H1 (cell line): ENCODE measurements around the gene MMP26. TPM values are rescaled to one million over a fixed set of nuclear protein-coding genes. Genes with fewer than 3 reads are reported as not detected.

Experiments used
- CTCF ChIA-PET: fragments of 300-600 bp; sonication (Branson Sonifier 250); formaldehyde crosslinking; loops from one replicate; lab custom pipeline; 2021; ENCODE audit not compliant: partially characterized antibody; lab: Charles Lee
- POLR2A ChIA-PET: fragments of 300-600 bp; sonication (Branson Sonifier 250); formaldehyde crosslinking; loops from one replicate; lab custom pipeline; 2021; ENCODE audit warnings: inconsistent platforms; ENCODE audit not compliant: partially characterized antibody; lab: Charles Lee
- DNase-seq, 2 experiments: peaks; one replicate each; pipeline versions ENCODE4 v3.0.0 to v3.0.0-alpha.2; 2010 to 2022; ENCODE audit warnings: low spot score in 2 of 2, low read depth in 1 of 2, mixed read lengths in 1 of 2
- FAIRE-seq: peaks from 2 replicates; lab custom pipeline; 2011; peaks lifted over from hg19 to GRCh38; lab: Jason Lieb, UNC
- H2AFZ ChIP-seq: 2 replicates; pipeline ENCODE4 v1.8.1; 2012; ENCODE audit warnings: low read length, inconsistent platforms
- H2AK5ac ChIP-seq: 2 replicates; pipeline ENCODE4 v1.6.1; 2013; ENCODE audit warnings: low read depth, low read length
- H2BK120ac ChIP-seq: replicated peaks from 2 replicates; pipeline ENCODE3; 2013; ENCODE audit warnings: low read depth, low read length, inconsistent platforms
- H2BK12ac ChIP-seq: 2 replicates; pipeline ENCODE4 v1.6.1; 2013; ENCODE audit warnings: low read depth, low read length
- H2BK15ac ChIP-seq: 2 replicates; pipeline ENCODE4 v1.6.1; 2013; ENCODE audit warnings: low read length
- H2BK20ac ChIP-seq: 2 replicates; pipeline ENCODE4 v1.6.1; 2013; ENCODE audit warnings: low read length
- H2BK5ac ChIP-seq: 2 replicates; pipeline ENCODE4 v1.6.1; 2013; ENCODE audit warnings: low read depth, low read length
- H3K14ac ChIP-seq: 2 replicates; pipeline ENCODE4 v1.6.1; 2013; ENCODE audit warnings: inconsistent platforms; ENCODE audit not compliant: insufficient read length
- H3K18ac ChIP-seq: 2 replicates; pipeline ENCODE4 v1.6.1; 2013; ENCODE audit warnings: low read length; ENCODE audit errors: extremely low read depth
- H3K23ac ChIP-seq: 2 replicates; pipeline ENCODE4 v1.6.1; 2013; ENCODE audit warnings: inconsistent platforms; ENCODE audit not compliant: insufficient read length
- H3K23me2 ChIP-seq: 2 replicates; pipeline ENCODE4 v1.6.1; 2013; ENCODE audit warnings: low read depth, low read length
- H3K27ac ChIP-seq: 2 replicates; pipeline ENCODE4 v1.6.1; 2011; ENCODE audit warnings: low read depth, low read length, inconsistent platforms
- H3K27me3 ChIP-seq, 4 experiments: replicated peaks in 1 of 4; 1 replicate in 1 of 4; 2 replicates in 3 of 4; pipeline versions ENCODE4 v1.6.1 to v1.8.1; 2011 to 2013; ENCODE audit warnings: low read length in 3 of 4, mild to moderate bottlenecking in 3 of 4, inconsistent platforms in 2 of 4, mixed read lengths in 2 of 4, moderate library complexity in 1 of 4; ENCODE audit not compliant: control insufficient read depth in 3 of 4, insufficient read depth in 3 of 4; ENCODE audit errors: extremely low read depth in 1 of 4
- H3K36me3 ChIP-seq, 4 experiments: 2 replicates each; pipeline versions ENCODE4 v1.6.1 to v1.8.1; 2011 to 2013; ENCODE audit warnings: mild to moderate bottlenecking in 4 of 4, low read length in 3 of 4, moderate library complexity in 2 of 4, control low read depth in 1 of 4, inconsistent platforms in 1 of 4; ENCODE audit not compliant: insufficient read depth in 4 of 4, control insufficient read depth in 2 of 4
- H3K4ac ChIP-seq: replicated peaks from 2 replicates; pipeline ENCODE3; 2013; ENCODE audit warnings: low read length, low read depth, mixed read lengths, inconsistent platforms; ENCODE audit not compliant: insufficient read length
- H3K4me1 ChIP-seq, 4 experiments: replicated peaks in 1 of 4; 1 replicate in 1 of 4; 2 replicates in 3 of 4; pipeline versions ENCODE4 v1.6.1 to v1.8.1; 2011 to 2013; ENCODE audit warnings: low read length in 3 of 4, inconsistent platforms in 2 of 4, mixed read lengths in 1 of 4; ENCODE audit not compliant: insufficient read depth in 4 of 4, control insufficient read depth in 3 of 4
- H3K4me2 ChIP-seq, 2 experiments: 2 replicates each; pipeline versions ENCODE4 v1.6.1 to v1.8.1; 2011 to 2013; ENCODE audit warnings: low read depth in 2 of 2, low read length in 2 of 2, control low read depth in 1 of 2, inconsistent platforms in 1 of 2, mild to moderate bottlenecking in 1 of 2; ENCODE audit not compliant: insufficient read depth in 1 of 2
- H3K4me3 ChIP-seq, 4 experiments: fragments of 200-600, 300-600 bp in 1 of 4; sonication (generic), shearing (Covaris generic), sonication (Bioruptor Twin) in 1 of 4; 2 replicates each; pipeline versions ENCODE4 v1.5.1 to v1.8.1; 2011 to 2016; ENCODE audit warnings: low read length in 4 of 4, low read depth in 3 of 4, control low read depth in 2 of 4, inconsistent platforms in 2 of 4, mild to moderate bottlenecking in 2 of 4, mixed read lengths in 1 of 4, moderate library complexity in 1 of 4; ENCODE audit not compliant: insufficient read depth in 2 of 4; ENCODE audit errors: extremely low read depth in 1 of 4
- H3K56ac ChIP-seq: replicated peaks from 2 replicates; pipeline ENCODE3; 2013; ENCODE audit warnings: low read depth, mild to moderate bottlenecking, mixed read lengths, low read length, inconsistent platforms; ENCODE audit not compliant: insufficient read length
- H3K79me1 ChIP-seq: 2 replicates; pipeline ENCODE4 v1.6.1; 2013; ENCODE audit warnings: low read depth, low read length, control low read depth
- H3K79me2 ChIP-seq, 2 experiments: 2 replicates each; pipeline versions ENCODE4 v1.6.1 to v1.8.1; 2012 to 2013; ENCODE audit warnings: low read length in 2 of 2, mild to moderate bottlenecking in 2 of 2, inconsistent platforms in 1 of 2; ENCODE audit not compliant: insufficient read depth in 2 of 2, control insufficient read depth in 1 of 2
- H3K9ac ChIP-seq, 4 experiments: replicated peaks in 1 of 4; 1 replicate in 1 of 4; 2 replicates in 3 of 4; pipeline versions ENCODE4 v1.6.1 to v1.8.1; 2011 to 2013; ENCODE audit warnings: low read depth in 3 of 4, low read length in 3 of 4, control low read depth in 2 of 4, mild to moderate bottlenecking in 2 of 4, moderate library complexity in 2 of 4, inconsistent platforms in 1 of 4; ENCODE audit errors: extremely low read depth in 1 of 4
- H3K9me3 ChIP-seq, 2 experiments: 2 replicates each; pipeline versions ENCODE4 v1.6.1 to v1.8.1; 2012 to 2013; ENCODE audit warnings: mild to moderate bottlenecking in 2 of 2, moderate library complexity in 2 of 2, control low read depth in 1 of 2, inconsistent platforms in 1 of 2, low read depth in 1 of 2, low read length in 1 of 2, mixed read lengths in 1 of 2; ENCODE audit not compliant: insufficient read depth in 2 of 2
- H4K20me1 ChIP-seq, 2 experiments: replicated peaks in 1 of 2; 2 replicates each; pipeline versions ENCODE3 to v1.8.1; 2011 to 2013; ENCODE audit warnings: inconsistent platforms in 2 of 2, low read length in 2 of 2, mild to moderate bottlenecking in 1 of 2; ENCODE audit not compliant: insufficient read depth in 2 of 2, control insufficient read depth in 1 of 2
- H4K5ac ChIP-seq: 2 replicates; pipeline ENCODE4 v1.6.1; 2013; ENCODE audit warnings: low read length, low read depth, mixed read lengths, inconsistent platforms; ENCODE audit not compliant: insufficient read length
- H4K8ac ChIP-seq: 2 replicates; pipeline ENCODE4 v1.8.0; 2013; ENCODE audit warnings: mild to moderate bottlenecking, moderate library complexity, low read length, inconsistent platforms; ENCODE audit not compliant: insufficient read depth; ENCODE audit errors: extremely low read depth
- H4K91ac ChIP-seq: replicated peaks from 2 replicates; pipeline ENCODE3; 2013; ENCODE audit warnings: low read length, mixed read lengths, inconsistent platforms; ENCODE audit not compliant: insufficient read length
- CEBPB ChIP-seq: IDR thresholded peaks from 2 replicates; pipeline ENCODE4 v1.6.1; 2012; ENCODE audit warnings: low read depth, low read length
- EGR1 ChIP-seq: IDR thresholded peaks from 2 replicates; pipeline ENCODE4 v1.6.1; 2011; ENCODE audit warnings: low read depth, low read length, borderline replicate concordance
- GABPA ChIP-seq: IDR thresholded peaks from 2 replicates; pipeline ENCODE4 v1.6.1; 2011; ENCODE audit warnings: mild to moderate bottlenecking, low read length, moderate library complexity, borderline replicate concordance; ENCODE audit not compliant: insufficient read depth
- GTF2F1 ChIP-seq: IDR thresholded peaks from 2 replicates; pipeline ENCODE4 v1.6.1; 2012; ENCODE audit warnings: low read depth, low read length, improper control_type of control experiment, borderline replicate concordance
- HDAC2 ChIP-seq, 2 experiments: fragments of 300-600 bp in 1 of 2; sonication (generic) in 1 of 2; IDR thresholded peaks; 2 replicates each; pipeline ENCODE4 v1.6.1; 2011 to 2012; ENCODE audit warnings: low read depth in 2 of 2, low read length in 2 of 2, mild to moderate bottlenecking in 2 of 2, moderate library complexity in 2 of 2, borderline replicate concordance in 1 of 2, inconsistent platforms in 1 of 2
- JUN ChIP-seq: IDR thresholded peaks from 2 replicates; pipeline ENCODE4 v1.6.1; 2011; ENCODE audit warnings: low read depth, mild to moderate bottlenecking, improper control_type of control experiment, low read length
- NANOG ChIP-seq: IDR thresholded peaks from 2 replicates; pipeline ENCODE4 v1.6.1; 2011; ENCODE audit warnings: low read length, low read depth, mild to moderate bottlenecking, inconsistent platforms; ENCODE audit not compliant: insufficient read depth, poor library complexity, severe bottlenecking
- NRF1 ChIP-seq: IDR thresholded peaks from 2 replicates; pipeline ENCODE4 v1.6.1; 2011; ENCODE audit warnings: mild to moderate bottlenecking, low read depth, low read length, improper control_type of control experiment
- RBBP5 ChIP-seq: IDR thresholded peaks from 2 replicates; pipeline ENCODE4 v1.7.1; 2012; ENCODE audit warnings: low read depth, mild to moderate bottlenecking, inconsistent platforms, low read length, moderate library complexity, borderline replicate concordance
- RNF2 ChIP-seq: fragments of 200-900, 300-1000 bp; sonication (generic); IDR thresholded peaks from 2 replicates; pipeline ENCODE4 v1.7.1; 2016; ENCODE audit warnings: borderline replicate concordance, low read depth, mild to moderate bottlenecking, antibody characterized with exemption, low read length; ENCODE audit not compliant: poor library complexity, severe bottlenecking; ENCODE audit errors: missing control alignments
- SIRT6 ChIP-seq: IDR thresholded peaks from one replicate; pipeline ENCODE4 v1.7.1; 2012; ENCODE audit warnings: low read length, inconsistent platforms
- SP4 ChIP-seq: IDR thresholded peaks from 2 replicates; pipeline ENCODE4 v1.6.1; 2012; ENCODE audit warnings: low read length, inconsistent platforms
- TBP ChIP-seq: IDR thresholded peaks from 2 replicates; pipeline ENCODE4 v1.6.1; 2011; ENCODE audit warnings: low read depth, low read length, improper control_type of control experiment
- WGBS, 2 experiments: shearing (Covaris generic) in 1 of 2; methylation state at CpG; one replicate each; pipeline versions ENCODE4 v1.1.6 to v1.1.7; 2013 to 2015; ENCODE audit warnings: low lambda C conversion rate in 2 of 2, mixed read lengths in 2 of 2, inconsistent platforms in 1 of 2, low coverage in 1 of 2, missing lambda C conversion rate in 1 of 2; ENCODE audit not compliant: insufficient replicate concordance in 2 of 2, insufficient coverage in 1 of 2, insufficient read length in 1 of 2; ENCODE audit errors: extremely low coverage in 1 of 2, missing lambda C conversion rate in 1 of 2; 5-methylcytosine and 5-hydroxymethylcytosine counted together
- polyA plus RNA-seq, 7 experiments: library from polyadenylated mRNA; depleted of rRNA in 3 of 7; stranded (reverse) in 5 of 7; unstranded in 2 of 7; fragments of >200 nt in 5 of 7; fragments of 200-250 nt in 2 of 7; gene quantifications; 1 replicate in 5 of 7; 2 replicates in 1 of 7; 4 replicates in 1 of 7; pipeline versions ENCODE4 v1.2.1 to v1.2.3, GENCODE V29; 2011 to 2013; ENCODE audit warnings: missing spikeins in 2 of 7, mixed read lengths in 2 of 7
- total RNA-seq: library from RNA; stranded (reverse); fragmentation: NEBNext Ultra II Directional; extraction: Animal tissue kit (Norgen Biotek cat#: 25700); gene quantifications from 2 replicates; pipeline ENCODE4 v1.2.1, GENCODE V29; 2021

Gene MMP26
- total and polyA plus RNA-seq, 2 of the 8 experiments (the other 6 are each of a cell fraction or from before 2014, with no cell fraction given) = 0.06 TPM; not detected in 1

- CTCF ChIA-PET = interaction anchor here (1.1 kb wide), 1 partner anchor 19 kb away, joined by 3 read pairs; no protein-coding TSS in a partner anchor
- TF ChIP-seq GTF2F1 = no peak
- no peak for TF ChIP-seq HDAC2 (IDR thresholded peaks at IDR 0.05; ENCODE audit: borderline replicate concordance in 1 of 2, low read depth in 2 of 2, low read length in 2 of 2)
- TF ChIP-seq TBP = no peak
- no peak for TF ChIP-seq RNF2
- no peak for TF ChIP-seq RBBP5
- no peak for TF ChIP-seq NRF1
- TF ChIP-seq EGR1 = no peak
- no peak for TF ChIP-seq JUN
- TF ChIP-seq CEBPB = no peak
- TF ChIP-seq SP4 = no peak
- TF ChIP-seq NANOG = no peak
- TF ChIP-seq GABPA = no peak
- TF ChIP-seq SIRT6 = no peak
These were observed 4.7 kb upstream of the MMP26 start for GRCh38 chr11:4699697-4700435.

More at GRCh38 chr11:4699697-4700435, 4.7 kb upstream of the MMP26 start:
- H3K4me3 ChIP-seq = no peak overlapping the region
- H2BK15ac ChIP-seq = no peak overlapping the region
- H3K9me3 ChIP-seq = no peaks in the 10 kb centered on the region
- no peaks in the 10 kb centered on the region for H3K36me3 ChIP-seq
- no peak for FAIRE-seq
- H3K4me2 ChIP-seq = no peak overlapping the region
- no peak overlapping the region for H3K27ac ChIP-seq
- no peak overlapping the region for H3K23ac ChIP-seq
- H3K14ac ChIP-seq = no peak overlapping the region
- no peaks in the 10 kb centered on the region for H3K79me1 ChIP-seq
- H3K27me3 ChIP-seq = no peaks in the 10 kb centered on the region
- no peak overlapping the region for H4K5ac ChIP-seq
- no peaks in the 10 kb centered on the region for H4K20me1 ChIP-seq
- H3K23me2 ChIP-seq = no peaks in the 10 kb centered on the region
- no peak for DNase-seq
- peaks cover 0 to 7% (median 4%) of the 10 kb centered on the region in 4 experiments; a peak in 4 of 7 replicates for H3K4me1 ChIP-seq
- H2BK5ac ChIP-seq = no peak overlapping the region
- H4K91ac ChIP-seq = no peak overlapping the region
- no peak overlapping the region for H2BK120ac ChIP-seq
- H3K79me2 ChIP-seq = no peaks in the 10 kb centered on the region
- POLR2A ChIA-PET = no interaction called here
- H2AK5ac ChIP-seq = no peak overlapping the region
- WGBS, 2 experiments = 92% methylated on average over 3 of the region's 3 CpGs; no CpG with 5 or more reads in 1 of the 2 experiments
- no peak overlapping the region for H3K18ac ChIP-seq
- H2BK20ac ChIP-seq = no peak overlapping the region
- no peak overlapping the region for H3K4ac ChIP-seq
- H3K9ac ChIP-seq = no peak overlapping the region
- H3K56ac ChIP-seq = no peak overlapping the region
- H2BK12ac ChIP-seq = no peak overlapping the region
- no peak overlapping the region for H2AFZ ChIP-seq
- no peak overlapping the region for H4K8ac ChIP-seq
